Transverse colon (tissue), 4 donors: Measurements from ENCODE around the gene FAM117B.

Experiments
- CTCF ChIP-seq, 5 experiments: fragments of 200-600 bp in 3 of 5; fragments of 450-650 bp in 2 of 5; sonication (generic) in 3 of 5; IDR thresholded peaks; 1 replicate in 2 of 5; 2 replicates in 3 of 5; pipeline ENCODE4 v1.5.1; 2016 to 2017; ENCODE audit warnings: antibody characterized with exemption in 5 of 5, inconsistent platforms in 3 of 5, mild to moderate bottlenecking in 2 of 5, moderate library complexity in 1 of 5
- EP300 ChIP-seq: sonication (generic); formaldehyde crosslinking; IDR thresholded peaks from one replicate; pipeline ENCODE4 v1.6.1; 2017; ENCODE audit warnings: antibody characterized with exemption, low read depth
- POLR2A ChIP-seq: fragments of 450-650 bp; IDR thresholded peaks from one replicate; pipeline ENCODE4 v1.6.1; 2016; ENCODE audit warnings: antibody characterized with exemption, mild to moderate bottlenecking, moderate library complexity
- POLR2AphosphoS5 ChIP-seq, 3 donors: sonication (generic); formaldehyde crosslinking; IDR thresholded peaks; one replicate each; pipeline ENCODE4 v1.6.1; 2016; ENCODE audit warnings: antibody characterized with exemption in 3 of 3

- no peak for TF ChIP-seq POLR2AphosphoS5 (IDR thresholded peaks at IDR 0.05)
- no peak for TF ChIP-seq CTCF (IDR thresholded peaks at IDR 0.05)
- no peak for TF ChIP-seq POLR2A
- no peak for TF ChIP-seq EP300
Observed at GRCh38 chr2:202808754-202809153, 174.0 kb downstream of the FAM117B start.
